Prostate gland (tissue), 2 donors: Measurements from ENCODE around the gene FGF5. TPM values are rescaled to one million over a fixed set of nuclear protein-coding genes. Genes with fewer than 3 reads are reported as not detected.

Source experiments
- DNase-seq: peaks from one replicate; pipeline ENCODE4 v3.0.0-alpha.2; 2019; ENCODE audit warnings: low spot score
- H3K27ac ChIP-seq, 2 donors: fragments of 200-600 bp; sonication (generic); 2 replicates each; pipeline ENCODE4 v1.5.1; 2017 to 2019
- H3K27me3 ChIP-seq: fragments of 200-600 bp; sonication (generic); replicated peaks from 2 replicates; pipeline ENCODE4 v1.5.1; 2019; ENCODE audit not compliant: insufficient read depth
- H3K36me3 ChIP-seq, 2 donors: fragments of 200-600 bp; sonication (generic); 1 replicate in 1 of 2; 2 replicates in 1 of 2; pipeline versions ENCODE4 v1.5.1 to v1.8.1; 2017 to 2019
- H3K4me1 ChIP-seq: fragments of 200-600 bp; sonication (generic); replicated peaks from 2 replicates; pipeline ENCODE4 v1.5.1; 2019
- H3K4me3 ChIP-seq, 2 donors: fragments of 200-600 bp; sonication (generic); 2 replicates each; pipeline ENCODE4 v1.5.1; 2017 to 2019
- H3K9me3 ChIP-seq: fragments of 200-600 bp; sonication (generic); 2 replicates; pipeline ENCODE4 v1.5.1; 2017
- POLR2A ChIP-seq: fragments of 450-650 bp; IDR thresholded peaks from one replicate; pipeline ENCODE4 v1.6.1; 2016; ENCODE audit warnings: antibody characterized with exemption, mild to moderate bottlenecking
- POLR2AphosphoS5 ChIP-seq: sonication (generic); formaldehyde crosslinking; IDR thresholded peaks from one replicate; pipeline ENCODE4 v1.6.1; 2017; ENCODE audit warnings: antibody characterized with exemption
- WGBS: methylation state at CpG from one replicate; pipeline ENCODE4 v1.1.5; 2018; 5-methylcytosine and 5-hydroxymethylcytosine counted together
- intact Hi-C: fragments of 100-400 bp; cut with DNase I; formaldehyde crosslinking; loops from one replicate; pipeline ENCODE4 v1.14.2; 2022
- total RNA-seq, 2 donors: library from RNA; depleted of rRNA; stranded (reverse); fragments of >200 nt; gene quantifications; one replicate each; pipeline ENCODE4 v1.1.0, GENCODE V29; 2016
- TF ChIP-seq, protein P1 (sequence below), 4 experiments: fragments of 200-600 bp in 2 of 4; fragments of 450-650 bp in 2 of 4; sonication (generic) in 2 of 4; IDR thresholded peaks; 1 replicate in 3 of 4; 2 replicates in 1 of 4; pipeline ENCODE4 v1.5.1; 2016 to 2019; ENCODE audit warnings: antibody characterized with exemption in 4 of 4, mild to moderate bottlenecking in 2 of 4, moderate library complexity in 2 of 4

The FGF5 gene
- total RNA-seq, 2 donors from 2014 or later = not detected

DNA sequence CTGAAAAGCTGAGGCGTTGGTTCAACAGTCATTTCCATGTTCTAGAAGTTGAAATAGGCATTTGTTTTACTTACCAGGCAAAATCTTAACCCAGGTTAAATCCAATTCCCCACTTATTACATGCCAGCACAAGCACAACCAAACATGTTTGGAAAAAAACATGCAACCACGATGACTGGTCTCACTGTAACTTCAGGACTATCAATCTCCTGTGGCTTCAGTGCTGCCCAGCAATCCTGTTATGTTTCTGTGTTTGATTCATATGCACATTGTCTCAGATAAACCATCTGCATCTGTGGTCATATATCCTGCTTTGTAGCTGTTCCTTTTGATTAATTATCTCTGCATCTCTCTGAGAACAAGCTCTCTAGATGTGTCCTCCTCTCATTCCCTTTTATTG lies 40.9 kb upstream of the FGF5 start:
- Histone ChIP-seq H3K36me3 (no peaks in the 10 kb centered on the region), H3K27me3 (no peaks in the 10 kb centered on the region), H3K4me3 (no peak overlapping the region), H3K9me3 (no peaks in the 10 kb centered on the region), H3K4me1 (no peaks in the 10 kb centered on the region), H3K27ac (no peak overlapping the region)
- DNase-seq = no peak
- 68% methylated on average over 2 of the region's 2 CpGs for WGBS
- TF ChIP-seq POLR2AphosphoS5 (no peak), POLR2A (no peak)
- TF ChIP-seq, protein P1, sequence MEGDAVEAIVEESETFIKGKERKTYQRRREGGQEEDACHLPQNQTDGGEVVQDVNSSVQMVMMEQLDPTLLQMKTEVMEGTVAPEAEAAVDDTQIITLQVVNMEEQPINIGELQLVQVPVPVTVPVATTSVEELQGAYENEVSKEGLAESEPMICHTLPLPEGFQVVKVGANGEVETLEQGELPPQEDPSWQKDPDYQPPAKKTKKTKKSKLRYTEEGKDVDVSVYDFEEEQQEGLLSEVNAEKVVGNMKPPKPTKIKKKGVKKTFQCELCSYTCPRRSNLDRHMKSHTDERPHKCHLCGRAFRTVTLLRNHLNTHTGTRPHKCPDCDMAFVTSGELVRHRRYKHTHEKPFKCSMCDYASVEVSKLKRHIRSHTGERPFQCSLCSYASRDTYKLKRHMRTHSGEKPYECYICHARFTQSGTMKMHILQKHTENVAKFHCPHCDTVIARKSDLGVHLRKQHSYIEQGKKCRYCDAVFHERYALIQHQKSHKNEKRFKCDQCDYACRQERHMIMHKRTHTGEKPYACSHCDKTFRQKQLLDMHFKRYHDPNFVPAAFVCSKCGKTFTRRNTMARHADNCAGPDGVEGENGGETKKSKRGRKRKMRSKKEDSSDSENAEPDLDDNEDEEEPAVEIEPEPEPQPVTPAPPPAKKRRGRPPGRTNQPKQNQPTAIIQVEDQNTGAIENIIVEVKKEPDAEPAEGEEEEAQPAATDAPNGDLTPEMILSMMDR (IDR thresholded peaks at IDR 0.05) = no peak
- intact Hi-C loops = no loop called here

DNA sequence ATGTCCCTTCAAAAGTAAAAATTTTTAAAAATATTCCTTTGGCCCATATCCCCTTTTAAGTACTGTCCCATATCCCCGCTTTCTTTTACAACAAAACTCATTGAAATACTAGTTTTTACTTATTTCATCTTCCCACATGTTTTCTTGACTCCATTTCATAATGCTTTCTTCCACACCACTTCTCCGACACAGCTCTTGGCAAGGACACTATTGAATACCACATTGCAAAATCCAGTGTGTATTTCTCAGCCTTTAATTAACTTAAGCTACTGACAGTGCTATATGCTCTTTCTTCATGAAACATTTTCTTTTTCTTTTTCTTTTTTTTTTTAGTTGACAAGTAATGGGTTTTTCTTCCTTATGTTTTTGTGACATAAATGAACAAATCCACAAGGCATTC lies 40.4 kb upstream of the FGF5 start:
- no peaks in the 10 kb centered on the region for H3K4me1 ChIP-seq
- 47% methylated on average over 2 of the region's 2 CpGs for WGBS
- no peak overlapping the region for H3K4me3 ChIP-seq
- TF ChIP-seq, protein P1 (IDR thresholded peaks at IDR 0.05) = no peak
- no peak for TF ChIP-seq POLR2AphosphoS5
- no peak for TF ChIP-seq POLR2A
- no peaks in the 10 kb centered on the region for H3K36me3 ChIP-seq
- H3K27me3 ChIP-seq = no peaks in the 10 kb centered on the region
- DNase-seq = no peak
- no peak overlapping the region for H3K27ac ChIP-seq
- intact Hi-C loops = no loop called here
- H3K9me3 ChIP-seq = no peaks in the 10 kb centered on the region

DNA sequence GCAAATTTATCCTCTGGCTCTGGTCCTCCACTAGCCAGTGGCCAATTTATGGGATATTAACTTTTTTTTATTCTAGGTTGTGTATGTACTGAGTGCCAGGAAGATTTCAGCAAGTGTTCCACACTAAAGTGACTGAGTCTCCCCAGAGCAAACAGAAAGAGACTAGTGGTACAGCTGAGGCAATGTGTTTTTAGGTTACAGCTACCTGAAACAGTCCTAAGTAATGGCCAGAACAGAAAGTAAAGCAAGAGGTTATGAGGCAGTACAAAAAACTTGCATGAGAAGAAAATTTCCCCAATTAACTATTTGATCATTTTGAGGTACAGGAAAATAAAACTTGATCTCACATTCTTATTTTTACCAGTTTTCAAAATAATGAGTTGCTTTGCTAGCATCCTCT lies 38.0 kb upstream of the FGF5 start:
- Histone ChIP-seq H3K4me1 (no peaks in the 10 kb centered on the region), H3K36me3 (no peaks in the 10 kb centered on the region), H3K27ac (no peak overlapping the region), H3K27me3 (no peaks in the 10 kb centered on the region), H3K4me3 (no peak overlapping the region), H3K9me3 (no peaks in the 10 kb centered on the region)
- DNase-seq = no peak
- intact Hi-C loops = no loop called here
- TF ChIP-seq, protein P1 (IDR thresholded peaks at IDR 0.05) = no peak
- TF ChIP-seq POLR2A (no peak), POLR2AphosphoS5 (no peak)

DNA sequence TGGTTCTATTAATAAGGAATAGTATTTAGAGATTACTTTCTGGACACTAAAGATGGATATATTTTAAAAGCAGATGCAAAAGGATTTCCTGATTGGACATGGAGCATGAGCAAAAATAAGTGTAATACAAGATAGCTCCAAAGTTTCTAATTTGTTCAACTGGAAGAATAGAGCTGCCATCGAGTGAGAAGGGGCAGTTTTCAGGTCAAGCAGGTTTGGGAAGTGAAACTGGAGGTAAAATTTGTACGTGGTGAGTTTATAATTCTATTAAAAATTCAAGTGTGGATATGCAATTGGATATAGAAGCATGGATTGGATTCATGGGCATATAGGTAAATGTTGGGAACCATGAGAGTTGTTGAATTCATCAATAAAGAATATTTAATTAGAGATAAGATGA lies 37.3 kb upstream of the FGF5 start:
- no peak for TF ChIP-seq POLR2AphosphoS5
- TF ChIP-seq POLR2A = no peak
- TF ChIP-seq, protein P1 (IDR thresholded peaks at IDR 0.05) = no peak
- intact Hi-C loops = no loop called here
- no peaks in the 10 kb centered on the region for H3K4me1 ChIP-seq
- no peaks in the 10 kb centered on the region for H3K9me3 ChIP-seq
- H3K4me3 ChIP-seq = no peak overlapping the region
- no peak overlapping the region for H3K27ac ChIP-seq
- no peaks in the 10 kb centered on the region for H3K27me3 ChIP-seq
- no peaks in the 10 kb centered on the region for H3K36me3 ChIP-seq
- no peak for DNase-seq
- WGBS = 45% methylated on average over 2 of the region's 2 CpGs

DNA sequence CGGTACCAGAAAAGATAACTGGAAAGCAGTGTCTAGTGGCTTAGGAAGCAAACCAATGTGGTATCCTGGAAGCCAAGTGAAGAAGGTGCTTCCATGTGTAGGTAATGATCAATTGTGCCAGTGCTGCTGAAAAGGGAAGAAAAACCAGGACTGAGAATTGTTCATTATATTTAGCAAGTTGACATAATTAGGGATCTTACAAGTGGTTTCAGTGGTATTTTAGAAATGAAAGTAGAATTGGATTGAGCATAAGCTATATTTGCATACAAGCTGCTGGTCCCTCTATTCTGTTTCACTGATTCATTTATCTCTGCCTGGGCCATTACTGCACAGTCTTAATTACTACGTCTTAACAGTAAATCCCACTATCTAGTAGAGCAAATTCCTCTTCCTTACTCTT lies 36.9 kb upstream of the FGF5 start:
- no peak for TF ChIP-seq POLR2AphosphoS5
- TF ChIP-seq, protein P1 (IDR thresholded peaks at IDR 0.05) = no peak
- TF ChIP-seq POLR2A = no peak
- H3K27ac ChIP-seq = no peak overlapping the region
- intact Hi-C loops = no loop called here
- no peaks in the 10 kb centered on the region for H3K4me1 ChIP-seq
- no peaks in the 10 kb centered on the region for H3K27me3 ChIP-seq
- no peaks in the 10 kb centered on the region for H3K9me3 ChIP-seq
- WGBS = 88% methylated on average over 2 of the region's 2 CpGs
- H3K4me3 ChIP-seq = no peak overlapping the region
- no peak for DNase-seq
- no peaks in the 10 kb centered on the region for H3K36me3 ChIP-seq
